K562 (cell line): ENCODE results near the gene NHLRC2. TPM values are rescaled to one million over a fixed set of nuclear protein-coding genes. Genes with fewer than 3 reads are reported as not detected.
"Not testable (repeated sequence)": the region's sequence is repeated elsewhere in the genome, so short reads cannot be mapped to it uniquely, and the experiment has no call there.

Experiments
- ATAC-seq: fragments of 200-7000 bp; cut with Tn5 transposase; 3 replicates; pipeline ENCODE4 v1.9.1; 2020; ENCODE audit warnings: moderate library complexity
- BruUV-seq: library from RNA; stranded (reverse); fragments of 400-500 nt; replicated peaks from 2 replicates; lab custom pipeline; 2021; lab: Mats Ljungman, UMichigan
- CTCF ChIA-PET: fragments of 300-600 bp; formaldehyde crosslinking; extraction: SDS; loops from one replicate; lab custom pipeline; 2021; ENCODE audit warnings: low intra/inter-chr PET ratio; lab: Yijun Ruan, JAX
- POLR2A ChIA-PET: fragments of 300-600, 350-650 bp; sonication (Branson Sonifier 250); formaldehyde crosslinking; extraction: SDS; loops from one replicate; lab custom pipeline; 2021; ENCODE audit warnings: antibody characterized with exemption, inconsistent platforms; lab: Yijun Ruan, JAX
- DNase-seq, 4 experiments: peaks; one replicate each; pipeline versions ENCODE4 v3.0.0 to v3.0.0-alpha.2; 2011 to 2018; ENCODE audit warnings: low spot score in 3 of 4, mixed read lengths in 3 of 4; ENCODE audit errors: extremely low read depth in 1 of 4
- FAIRE-seq: peaks from 2 replicates; lab custom pipeline; 2011; peaks lifted over from hg19 to GRCh38; lab: Jason Lieb, UNC
- H2AFZ ChIP-seq: 2 replicates; pipeline ENCODE4 v1.6.0; 2011; ENCODE audit warnings: low read depth, low read length, control low read depth, inconsistent platforms
- H3K27ac ChIP-seq: fragments of 200-600 bp; 3 replicates; pipeline ENCODE4 v1.8.0; 2011; ENCODE audit warnings: low read depth, mild to moderate bottlenecking, control low read depth, inconsistent platforms, low read length, moderate library complexity, mixed read lengths; ENCODE audit errors: extremely low read depth
- H3K27me3 ChIP-seq, 2 experiments: fragments of 300-600 bp in 1 of 2; 2 replicates in 1 of 2; 3 replicates in 1 of 2; pipeline versions ENCODE4 v1.6.0 to v1.8.0; 2011; ENCODE audit warnings: inconsistent platforms in 2 of 2, low read length in 2 of 2, mild to moderate bottlenecking in 1 of 2, mixed read lengths in 1 of 2, moderate library complexity in 1 of 2; ENCODE audit not compliant: control insufficient read depth in 2 of 2, insufficient read depth in 2 of 2
- H3K36me3 ChIP-seq: fragments of 300-600 bp; 3 replicates; pipeline ENCODE4 v1.8.0; 2011; ENCODE audit warnings: mild to moderate bottlenecking, low read length, inconsistent platforms; ENCODE audit not compliant: control insufficient read depth, insufficient read depth
- H3K4me1 ChIP-seq, 2 experiments: fragments of 200-600 bp in 1 of 2; replicated peaks in 1 of 2; 2 replicates in 1 of 2; 3 replicates in 1 of 2; pipeline versions ENCODE4 v1.5.1 to v1.8.0; 2011; ENCODE audit warnings: inconsistent platforms in 2 of 2, low read length in 2 of 2, mild to moderate bottlenecking in 1 of 2, mixed read lengths in 1 of 2, moderate library complexity in 1 of 2; ENCODE audit not compliant: control insufficient read depth in 2 of 2, insufficient read depth in 2 of 2
- H3K4me2 ChIP-seq: 2 replicates; pipeline ENCODE4 v1.6.1; 2011; ENCODE audit warnings: low read length, control low read depth, inconsistent platforms, mixed read lengths; ENCODE audit not compliant: insufficient read depth
- H3K4me3 ChIP-seq: fragments of 200-600 bp; sonication (generic), shearing (Covaris generic); 2 replicates; pipeline ENCODE4 v1.5.1; 2016; ENCODE audit warnings: control low read depth, inconsistent platforms
- H3K79me2 ChIP-seq: fragments of 200-600 bp; 3 replicates; pipeline ENCODE4 v1.8.0; 2011; ENCODE audit warnings: low read length, inconsistent platforms; ENCODE audit not compliant: control insufficient read depth, insufficient read depth
- H3K9ac ChIP-seq, 2 experiments: 2 replicates each; pipeline versions ENCODE4 v1.6.0 to v1.6.1; 2011; ENCODE audit warnings: low read depth in 2 of 2, low read length in 2 of 2, control low read depth in 1 of 2, inconsistent platforms in 1 of 2, mild to moderate bottlenecking in 1 of 2, mixed read lengths in 1 of 2; ENCODE audit not compliant: insufficient read depth in 1 of 2
- H3K9me1 ChIP-seq: one replicate; pipeline ENCODE4 v1.6.0; 2011; ENCODE audit warnings: inconsistent platforms, mild to moderate bottlenecking, low read length, moderate library complexity; ENCODE audit not compliant: control insufficient read depth, insufficient read depth
- H3K9me3 ChIP-seq: replicated peaks from 2 replicates; pipeline ENCODE4 v1.5.1; 2011; ENCODE audit warnings: low read depth, low read length, inconsistent platforms; ENCODE audit not compliant: control insufficient read depth, insufficient read depth
- H4K20me1 ChIP-seq: replicated peaks from 2 replicates; pipeline ENCODE4 v1.6.1; 2011; ENCODE audit warnings: low read length, inconsistent platforms, mixed read lengths; ENCODE audit not compliant: control insufficient read depth, insufficient read depth
- C11orf30 ChIP-seq: fragments of 450-650 bp; IDR thresholded peaks from 2 replicates; pipeline ENCODE4 v1.6.1; 2016; ENCODE audit warnings: low read depth, mild to moderate bottlenecking
- RNF2 ChIP-seq: sonication (generic); IDR thresholded peaks from 2 replicates; pipeline ENCODE4 v1.6.1; 2016
- ZFX ChIP-seq: sonication (generic); formaldehyde crosslinking; IDR thresholded peaks from 2 replicates; pipeline ENCODE4 v1.8.0; 2022; ENCODE audit warnings: mild to moderate bottlenecking, missing genetic modification reagents, moderate library complexity
- ZNF146 ChIP-seq: IDR thresholded peaks from one replicate; pipeline ENCODE4 v1.6.1; 2018; ENCODE audit warnings: missing compliant biosample characterization; ENCODE audit not compliant: unreplicated experiment
- ZSCAN32 ChIP-seq: fragments of 450-650 bp; formaldehyde crosslinking; IDR thresholded peaks from 2 replicates; pipeline ENCODE4 v1.4.0; 2020; ENCODE audit warnings: mild to moderate bottlenecking, moderate library complexity
- WGBS: fragments of 100-300 bp; shearing (Covaris generic); methylation state at CpG from one replicate; pipeline ENCODE4 v1.1.6; 2016; ENCODE audit warnings: low coverage, mixed read lengths; ENCODE audit not compliant: insufficient coverage; ENCODE audit errors: missing lambda C conversion rate; 5-methylcytosine and 5-hydroxymethylcytosine counted together
- in situ Hi-C: fragments of 300-500 bp; cut with MboI; formaldehyde crosslinking; loops from 4 replicates; pipeline ENCODE4 v1.15.0; 2018; ENCODE audit warnings: inconsistent platforms, mixed read lengths
- intact Hi-C: fragments of 100-400 bp; cut with micrococcal nuclease; formaldehyde crosslinking; loops from 2 replicates; pipeline ENCODE4 v1.14.2; 2022
- polyA plus RNA-seq, 8 experiments: library from polyadenylated mRNA; depleted of rRNA in 4 of 8; stranded (reverse) in 5 of 8; unstranded in 3 of 8; fragments of >200 nt; fragmentation: Nextera tagmentation in 2 of 8; fragmentation: Illumina TruSeq in 1 of 8; extraction: Ambion mirVana in 2 of 8; extraction: Trizol in 1 of 8; gene quantifications; 2 replicates each; pipeline versions ENCODE4 v1.2.1 to v1.2.3, GENCODE V29; 2011 to 2014; ENCODE audit warnings: inconsistent platforms in 1 of 8, missing spikeins in 1 of 8
- total RNA-seq, 7 experiments: library from RNA; depleted of rRNA in 6 of 7; stranded (reverse); fragments of >200 nt in 6 of 7; fragmentation: Illumina TruSeq in 2 of 7; extraction: Trizol in 2 of 7; gene quantifications; 2 replicates each; pipeline versions ENCODE4 v1.2.1 to v1.2.3, GENCODE V29; 2011 to 2021; ENCODE audit warnings: low replicate concordance in 1 of 7
- TF ChIP-seq, protein P1 (sequence below): fragments of 250-450 bp; sonication (Bioruptor Pico); IDR thresholded peaks from 2 replicates; pipeline ENCODE4 v1.4.0; 2020

The NHLRC2 gene
- total and polyA plus RNA-seq, 9 of the 15 experiments (the other 6 are each of a cell fraction or from before 2014, with no cell fraction given): 1.5 to 22.4 (median 10.3) TPM

DNA sequence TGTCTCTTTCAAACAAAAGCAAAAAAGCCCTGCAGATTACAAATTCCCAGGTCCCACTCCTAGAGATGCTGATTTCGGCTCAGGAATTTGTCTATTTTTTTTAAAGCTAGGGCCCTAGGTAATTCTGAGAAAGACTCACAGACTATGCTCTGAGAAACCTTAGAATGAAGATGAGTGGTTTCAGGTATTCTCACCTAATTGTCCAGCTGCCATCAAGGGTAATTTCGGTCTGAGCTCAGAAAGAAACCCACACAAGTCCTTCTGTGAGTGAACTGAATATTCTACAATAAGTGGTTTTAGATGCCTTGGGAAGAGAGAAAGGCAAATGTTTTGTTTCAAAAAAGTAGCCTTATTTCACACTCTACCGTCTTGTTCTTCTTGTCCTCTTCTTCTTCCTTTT, 46.3 kb upstream of the NHLRC2 start (continued):
- TF ChIP-seq, protein P1, sequence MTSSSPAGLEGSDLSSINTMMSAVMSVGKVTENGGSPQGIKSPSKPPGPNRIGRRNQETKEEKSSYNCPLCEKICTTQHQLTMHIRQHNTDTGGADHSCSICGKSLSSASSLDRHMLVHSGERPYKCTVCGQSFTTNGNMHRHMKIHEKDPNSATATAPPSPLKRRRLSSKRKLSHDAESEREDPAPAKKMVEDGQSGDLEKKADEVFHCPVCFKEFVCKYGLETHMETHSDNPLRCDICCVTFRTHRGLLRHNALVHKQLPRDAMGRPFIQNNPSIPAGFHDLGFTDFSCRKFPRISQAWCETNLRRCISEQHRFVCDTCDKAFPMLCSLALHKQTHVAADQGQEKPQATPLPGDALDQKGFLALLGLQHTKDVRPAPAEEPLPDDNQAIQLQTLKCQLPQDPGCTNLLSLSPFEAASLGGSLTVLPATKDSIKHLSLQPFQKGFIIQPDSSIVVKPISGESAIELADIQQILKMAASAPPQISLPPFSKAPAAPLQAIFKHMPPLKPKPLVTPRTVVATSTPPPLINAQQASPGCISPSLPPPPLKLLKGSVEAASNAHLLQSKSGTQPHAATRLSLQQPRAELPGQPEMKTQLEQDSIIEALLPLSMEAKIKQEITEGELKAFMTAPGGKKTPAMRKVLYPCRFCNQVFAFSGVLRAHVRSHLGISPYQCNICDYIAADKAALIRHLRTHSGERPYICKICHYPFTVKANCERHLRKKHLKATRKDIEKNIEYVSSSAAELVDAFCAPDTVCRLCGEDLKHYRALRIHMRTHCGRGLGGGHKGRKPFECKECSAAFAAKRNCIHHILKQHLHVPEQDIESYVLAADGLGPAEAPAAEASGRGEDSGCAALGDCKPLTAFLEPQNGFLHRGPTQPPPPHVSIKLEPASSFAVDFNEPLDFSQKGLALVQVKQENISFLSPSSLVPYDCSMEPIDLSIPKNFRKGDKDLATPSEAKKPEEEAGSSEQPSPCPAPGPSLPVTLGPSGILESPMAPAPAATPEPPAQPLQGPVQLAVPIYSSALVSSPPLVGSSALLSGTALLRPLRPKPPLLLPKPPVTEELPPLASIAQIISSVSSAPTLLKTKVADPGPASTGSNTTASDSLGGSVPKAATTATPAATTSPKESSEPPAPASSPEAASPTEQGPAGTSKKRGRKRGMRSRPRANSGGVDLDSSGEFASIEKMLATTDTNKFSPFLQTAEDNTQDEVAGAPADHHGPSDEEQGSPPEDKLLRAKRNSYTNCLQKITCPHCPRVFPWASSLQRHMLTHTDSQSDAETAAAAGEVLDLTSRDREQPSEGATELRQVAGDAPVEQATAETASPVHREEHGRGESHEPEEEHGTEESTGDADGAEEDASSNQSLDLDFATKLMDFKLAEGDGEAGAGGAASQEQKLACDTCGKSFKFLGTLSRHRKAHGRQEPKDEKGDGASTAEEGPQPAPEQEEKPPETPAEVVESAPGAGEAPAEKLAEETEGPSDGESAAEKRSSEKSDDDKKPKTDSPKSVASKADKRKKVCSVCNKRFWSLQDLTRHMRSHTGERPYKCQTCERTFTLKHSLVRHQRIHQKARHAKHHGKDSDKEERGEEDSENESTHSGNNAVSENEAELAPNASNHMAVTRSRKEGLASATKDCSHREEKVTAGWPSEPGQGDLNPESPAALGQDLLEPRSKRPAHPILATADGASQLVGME: no peak
- TF ChIP-seq ZFX (CRISPR knock-in tag): no peak
- no peak for TF ChIP-seq ZSCAN32 (CRISPR knock-in tag)
- no peak for TF ChIP-seq C11orf30
- TF ChIP-seq RNF2: no peak

- in situ Hi-C loops, H3K4me3 ChIP-seq, FAIRE-seq, BruUV-seq, intact Hi-C loops, H3K27ac ChIP-seq, POLR2A ChIA-PET, ATAC-seq, DNase-seq, H3K79me2 ChIP-seq, H3K4me1 ChIP-seq, H3K9me3 ChIP-seq, H3K9me1 ChIP-seq, H3K27me3 ChIP-seq, H4K20me1 ChIP-seq, H3K9ac ChIP-seq, H3K4me2 ChIP-seq, H2AFZ ChIP-seq, CTCF ChIA-PET, H3K36me3 ChIP-seq: not testable (repeated sequence)
- TF ChIP-seq ZNF146: peak; percentile 62
- 11% methylated on average over 1 of the region's 1 CpG for WGBS
Observed at GRCh38 chr10:113814700-113815099, 39.8 kb upstream of the NHLRC2 start.
